Rectal smooth muscle tissue (tissue), 1 donor: ENCODE results near the gene MAP9.
"Not testable (repeated sequence)": the region's sequence is repeated elsewhere in the genome, so short reads cannot be mapped to it uniquely, and the experiment has no call there.

ENCODE experiments used
- H3K27ac ChIP-seq: one replicate; pipeline ENCODE4 v1.7.0; 2013; ENCODE audit warnings: low read depth, low read length, inconsistent platforms
- H3K27me3 ChIP-seq: one replicate; pipeline ENCODE4 v1.7.0; 2013; ENCODE audit warnings: low read length; ENCODE audit not compliant: control insufficient read depth, insufficient read depth
- H3K36me3 ChIP-seq: one replicate; pipeline ENCODE4 v1.7.0; 2013; ENCODE audit warnings: low read length; ENCODE audit not compliant: control insufficient read depth, insufficient read depth
- H3K4me1 ChIP-seq: one replicate; pipeline ENCODE4 v1.7.0; 2013; ENCODE audit warnings: low read length; ENCODE audit not compliant: control insufficient read depth, insufficient read depth
- H3K4me3 ChIP-seq: one replicate; pipeline ENCODE4 v1.7.0; 2013; ENCODE audit warnings: low read length
- H3K9ac ChIP-seq: one replicate; pipeline ENCODE4 v1.7.0; 2013; ENCODE audit warnings: low read length

MAP9 gene

DNA sequence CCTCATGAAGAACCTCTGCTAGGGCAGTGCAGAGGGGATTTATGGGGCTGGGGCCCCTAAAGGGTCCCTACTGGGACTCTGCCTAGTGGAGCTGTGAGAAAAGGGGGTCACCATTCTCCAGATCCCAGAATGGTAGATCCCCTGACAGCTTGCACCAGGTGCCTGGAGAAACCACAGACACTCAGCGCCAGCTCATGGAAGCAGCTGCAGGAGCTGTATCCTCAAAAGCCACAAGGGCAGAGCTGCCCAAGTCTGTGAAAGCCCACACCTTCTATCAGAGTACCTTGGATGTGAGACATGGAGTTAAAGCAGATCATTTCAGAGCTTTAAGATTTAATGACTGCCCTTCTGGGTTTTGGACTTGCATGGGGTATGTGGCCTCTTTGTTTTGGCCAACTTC is 38.6 kb downstream of the MAP9 start:
- Histone ChIP-seq H3K27ac (no peak overlapping the region), H3K4me1 (no peaks in the 10 kb centered on the region), H3K9ac (no peak overlapping the region), H3K36me3 (no peaks in the 10 kb centered on the region), H3K27me3 (no peaks in the 10 kb centered on the region), H3K4me3 (no peak overlapping the region)

DNA sequence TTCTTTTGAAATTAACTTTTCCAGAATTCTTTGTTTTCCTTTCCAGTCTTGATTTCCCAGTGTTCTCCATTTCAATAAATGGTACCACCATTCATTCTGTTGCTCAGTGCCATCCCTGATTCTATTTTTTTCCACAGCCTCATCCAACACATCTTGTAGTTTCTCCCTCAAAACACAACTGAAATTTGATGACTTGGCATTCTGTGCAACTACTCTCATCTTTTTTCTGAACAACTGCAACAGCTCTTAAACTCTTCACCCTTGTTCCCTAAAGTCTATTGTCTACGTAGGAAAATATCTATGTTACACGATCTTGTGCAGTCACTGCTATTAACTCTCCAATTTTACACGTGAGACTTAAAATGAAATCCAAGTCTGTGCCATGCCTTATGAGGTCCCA is 40.5 kb downstream of the MAP9 start:
- Histone ChIP-seq H3K4me3 (no peak overlapping the region), H3K4me1 (no peaks in the 10 kb centered on the region), H3K27me3 (no peaks in the 10 kb centered on the region), H3K36me3 (no peaks in the 10 kb centered on the region), H3K9ac (no peak overlapping the region), H3K27ac (no peak overlapping the region)

DNA sequence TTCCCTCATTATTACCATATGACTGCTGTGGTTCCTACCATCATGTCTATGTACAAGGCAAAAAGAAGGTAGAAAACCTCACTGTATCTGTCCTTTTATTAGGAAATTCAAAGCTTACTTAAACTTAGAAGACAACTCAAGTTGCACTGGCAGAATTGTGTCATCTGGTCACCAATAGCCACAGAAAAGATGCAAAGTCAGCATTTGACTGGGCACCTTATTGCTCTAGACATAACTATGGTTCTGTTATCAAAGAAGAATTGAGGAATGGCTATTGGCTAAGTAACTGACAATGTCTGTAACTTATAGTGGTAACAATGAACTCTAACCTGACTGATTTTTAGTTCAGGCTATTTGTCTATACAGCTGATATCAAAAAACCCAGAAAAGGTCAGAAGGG is 45.3 kb downstream of the MAP9 start:
- Histone ChIP-seq H3K27ac (no peak overlapping the region), H3K9ac (no peak overlapping the region), H3K36me3 (no peaks in the 10 kb centered on the region), H3K27me3 (no peaks in the 10 kb centered on the region), H3K4me3 (no peak overlapping the region), H3K4me1 (no peaks in the 10 kb centered on the region)

DNA sequence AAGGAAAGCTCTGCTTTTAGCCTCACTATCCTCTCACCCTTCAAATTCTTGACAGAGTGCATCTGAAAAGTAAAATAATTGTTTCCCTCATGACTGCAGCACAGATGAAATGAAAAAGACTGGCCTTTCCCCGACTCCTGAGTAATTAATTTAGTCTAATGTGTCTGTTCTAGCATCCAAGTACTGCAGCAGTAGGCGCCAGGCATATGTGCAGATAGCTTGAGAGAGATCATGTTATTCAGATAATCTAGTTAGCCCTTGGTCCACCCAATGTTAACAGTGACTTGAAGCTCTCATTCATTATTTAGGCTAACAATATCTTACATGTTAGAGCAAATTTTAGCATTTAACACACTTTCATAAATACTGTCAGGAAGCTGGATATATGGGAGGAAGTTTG is 54.0 kb downstream of the MAP9 start:
- H3K27ac ChIP-seq = no peak overlapping the region
- no peaks in the 10 kb centered on the region for H3K27me3 ChIP-seq
- H3K36me3 ChIP-seq = no peaks in the 10 kb centered on the region
- no peaks in the 10 kb centered on the region for H3K4me1 ChIP-seq
- H3K4me3 ChIP-seq = no peak overlapping the region
- H3K9ac ChIP-seq = no peak overlapping the region

DNA sequence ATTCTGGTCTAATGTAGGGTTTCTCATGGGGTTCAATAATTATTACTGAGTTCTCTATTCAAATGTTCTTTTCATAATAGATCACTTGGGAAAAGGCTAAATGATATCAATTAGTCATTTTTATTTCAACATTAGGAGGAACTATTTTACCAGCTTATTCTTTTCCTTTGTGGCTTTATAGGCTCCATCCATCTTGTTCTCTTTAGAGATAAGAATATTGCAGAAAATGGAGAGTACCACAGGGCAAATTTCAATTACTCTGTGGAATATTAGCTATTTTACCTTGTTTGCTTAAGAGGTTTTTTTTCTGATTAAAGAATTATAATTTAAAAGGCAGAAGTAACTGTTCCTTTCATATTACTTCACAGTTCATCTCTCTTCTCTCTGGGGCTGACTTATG is 55.8 kb downstream of the MAP9 start:
- no peak overlapping the region for H3K27ac ChIP-seq
- no peaks in the 10 kb centered on the region for H3K27me3 ChIP-seq
- no peak overlapping the region for H3K9ac ChIP-seq
- H3K4me1 ChIP-seq = no peaks in the 10 kb centered on the region
- no peaks in the 10 kb centered on the region for H3K36me3 ChIP-seq
- no peak overlapping the region for H3K4me3 ChIP-seq

DNA sequence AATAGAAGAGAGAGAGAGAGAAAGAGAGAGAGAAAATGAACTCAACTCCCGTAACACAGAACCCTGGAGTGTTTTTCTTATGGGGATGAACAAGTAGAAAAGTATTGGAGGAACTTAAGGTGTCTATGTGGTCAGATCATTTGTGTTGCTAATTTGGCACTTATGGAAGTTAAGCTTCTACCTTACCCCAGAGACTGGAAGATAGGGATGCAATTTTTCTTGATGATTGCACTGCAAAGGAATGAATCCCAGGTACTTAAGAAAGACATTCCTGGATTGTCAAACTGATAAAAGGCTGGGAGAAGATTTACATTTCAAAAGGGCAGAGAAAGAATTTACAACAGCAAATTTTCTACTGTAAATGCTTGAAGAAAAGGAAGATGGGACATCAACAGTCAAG is 57.2 kb downstream of the MAP9 start:
- Histone ChIP-seq H3K4me3 (no peak overlapping the region), H3K36me3 (no peaks in the 10 kb centered on the region), H3K27me3 (no peaks in the 10 kb centered on the region), H3K4me1 (no peaks in the 10 kb centered on the region), H3K27ac (no peak overlapping the region), H3K9ac (no peak overlapping the region)

DNA sequence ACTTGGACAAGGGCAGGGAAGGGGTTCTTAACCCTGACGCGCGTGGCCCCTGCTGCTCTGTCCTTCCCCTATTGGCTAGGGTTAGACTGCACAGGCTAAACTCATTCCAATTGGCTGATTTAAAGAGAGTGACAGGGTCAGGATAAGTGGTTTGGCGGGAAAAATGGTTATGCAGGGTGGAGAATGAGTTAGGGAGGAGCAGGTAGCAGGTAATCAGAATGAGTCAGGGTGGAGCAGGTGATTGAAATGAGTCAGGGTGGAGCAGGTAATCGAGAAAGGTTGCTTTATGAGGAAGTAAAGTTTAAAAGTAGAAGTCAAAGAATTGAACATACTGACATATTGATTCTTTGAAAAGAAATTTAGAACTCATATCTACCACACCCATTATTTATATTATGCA is 64.7 kb downstream of the MAP9 start:
- H3K9ac ChIP-seq, H3K27ac ChIP-seq, H3K4me1 ChIP-seq, H3K4me3 ChIP-seq, H3K36me3 ChIP-seq, H3K27me3 ChIP-seq: not testable (repeated sequence)

DNA sequence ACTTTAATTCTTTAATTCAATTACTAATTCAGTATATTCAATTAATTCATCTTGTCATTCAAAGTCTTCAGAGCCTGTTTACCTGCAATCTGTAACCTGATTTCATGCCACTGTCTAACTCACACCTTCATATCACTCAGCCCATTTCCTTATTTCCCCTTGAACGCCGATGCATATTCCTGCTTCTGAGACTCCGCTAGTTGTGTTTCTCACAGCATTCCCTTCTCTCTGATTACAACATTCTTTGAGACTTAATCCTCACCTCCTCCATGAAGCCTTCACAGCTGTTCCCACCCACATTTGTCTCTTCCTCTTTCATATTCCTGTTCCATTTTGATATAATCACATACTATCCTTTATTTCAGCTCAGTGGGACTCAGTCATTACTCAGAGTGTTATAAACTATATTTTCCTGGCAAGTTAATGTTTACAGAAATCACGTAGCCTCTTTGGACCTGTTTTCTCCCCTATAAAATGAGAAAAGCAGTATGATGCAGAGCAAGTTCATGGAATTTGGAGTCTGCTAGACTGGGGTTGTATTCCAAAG is 69.0 kb downstream of the MAP9 start:
- Histone ChIP-seq H3K27me3 (no peaks in the 10 kb centered on the region), H3K4me1 (no peaks in the 10 kb centered on the region), H3K4me3 (no peak overlapping the region), H3K27ac (no peak overlapping the region), H3K9ac (no peak overlapping the region), H3K36me3 (no peaks in the 10 kb centered on the region)

DNA sequence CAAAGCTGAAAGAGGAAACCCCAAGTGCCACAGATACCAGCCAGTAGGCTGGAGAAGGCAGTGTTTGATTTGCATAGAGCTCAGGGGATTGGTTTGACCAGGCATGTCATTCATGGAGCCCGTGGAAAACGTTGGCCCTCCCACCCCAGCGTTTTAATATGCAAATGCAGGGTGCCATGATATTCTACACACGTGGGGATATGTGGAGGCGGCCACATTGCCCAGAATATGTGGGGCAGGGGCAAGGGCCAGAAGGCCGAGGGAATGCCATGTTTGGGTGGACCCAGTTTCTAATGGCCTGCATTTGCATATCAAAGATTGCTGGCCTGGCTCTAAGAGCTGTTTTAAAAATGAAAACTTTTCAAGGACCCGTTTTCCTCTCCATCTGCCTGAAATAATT is 71.1 kb downstream of the MAP9 start:
- no peak overlapping the region for H3K27ac ChIP-seq
- no peaks in the 10 kb centered on the region for H3K27me3 ChIP-seq
- no peak overlapping the region for H3K4me3 ChIP-seq
- no peak overlapping the region for H3K9ac ChIP-seq
- no peaks in the 10 kb centered on the region for H3K36me3 ChIP-seq
- no peaks in the 10 kb centered on the region for H3K4me1 ChIP-seq

DNA sequence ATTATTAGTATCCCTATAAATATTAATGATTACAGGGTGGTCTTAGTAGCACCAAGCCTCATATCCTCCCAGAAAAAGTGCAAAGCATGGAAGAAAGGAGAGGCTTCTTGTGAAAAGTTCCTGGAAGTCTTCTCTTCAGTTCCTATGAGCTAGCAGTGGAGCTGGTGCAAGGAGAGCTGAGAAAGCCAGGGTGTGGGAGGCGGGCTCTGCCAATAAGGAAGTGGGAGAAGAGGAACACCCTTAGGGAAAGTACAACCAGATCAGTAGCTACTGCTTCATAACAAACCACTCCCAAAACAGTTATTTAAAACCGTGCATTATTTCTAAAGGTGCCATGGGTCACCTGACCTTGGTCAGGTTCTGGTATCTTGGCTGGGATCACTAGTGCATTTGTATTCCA is 72.4 kb downstream of the MAP9 start:
- H3K4me1 ChIP-seq = no peaks in the 10 kb centered on the region
- no peak overlapping the region for H3K27ac ChIP-seq
- no peaks in the 10 kb centered on the region for H3K36me3 ChIP-seq
- no peak overlapping the region for H3K9ac ChIP-seq
- no peak overlapping the region for H3K4me3 ChIP-seq
- H3K27me3 ChIP-seq = no peaks in the 10 kb centered on the region

DNA sequence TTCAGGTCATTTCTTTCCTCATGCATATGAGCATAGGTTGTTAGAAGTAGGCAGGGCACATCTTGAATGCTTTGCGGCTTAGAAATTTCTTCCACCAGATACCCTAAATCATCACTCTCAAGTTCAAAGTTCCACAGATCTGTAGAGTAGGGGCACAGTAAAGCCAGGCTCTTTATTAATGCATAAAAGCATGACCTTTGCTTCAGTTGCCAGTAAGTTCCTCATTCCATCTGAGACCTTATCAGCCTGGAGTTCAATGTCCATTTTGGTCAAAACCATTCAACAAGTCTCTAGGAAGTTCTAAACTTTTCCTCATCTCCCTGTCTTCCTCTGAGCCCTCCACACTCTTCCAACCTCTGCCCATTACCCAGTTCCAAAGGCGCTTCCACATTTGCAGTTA is 77.7 kb downstream of the MAP9 start:
- no peaks in the 10 kb centered on the region for H3K4me1 ChIP-seq

More for the DNA sequence above, 77.7 kb downstream of the MAP9 start:
- Histone ChIP-seq H3K9ac (no peak overlapping the region), H3K4me3 (no peak overlapping the region), H3K27me3 (no peaks in the 10 kb centered on the region), H3K27ac (no peak overlapping the region), H3K36me3 (no peaks in the 10 kb centered on the region)
